ENCODE results near the gene SPP2. TPM values are rescaled to one million over a fixed set of nuclear protein-coding genes. Genes with fewer than 3 reads are reported as not detected.

Gene SPP2
- total RNA-seq (2011; cell fraction: chromatin; rRNA removed; ENCODE audit: low replicate concordance), result not detected in 2 replicates
- total RNA-seq (2011; cell fraction: nucleolus; rRNA removed), result not detected in 2 replicates
- total RNA-seq (2011; cell fraction: nucleoplasm; rRNA removed), result not detected in 2 replicates
- total RNA-seq (2014; rRNA removed), result not detected in 2 replicates
- not detected in 2 replicates for total RNA-seq (2014; rRNA removed; fragmentation: Illumina TruSeq; extraction: Trizol)
- not detected in 2 replicates for total RNA-seq (2015; rRNA removed; fragmentation: Illumina TruSeq; extraction: Trizol)
- total RNA-seq (2021), result not detected in 2 replicates
- not detected in 2 replicates for polyA plus RNA-seq (2011; rRNA removed)
- polyA plus RNA-seq (2011; cell fraction: cytosol; rRNA removed), result not detected in 2 replicates
- not detected in 2 replicates for polyA plus RNA-seq (2011; cell fraction: nucleus; rRNA removed)
- polyA plus RNA-seq (2012), result not detected in 2 replicates
- polyA plus RNA-seq (2014; fragmentation: Illumina TruSeq; extraction: Trizol), result not detected in 2 replicates
- polyA plus RNA-seq (2014; fragmentation: Nextera tagmentation; extraction: Ambion mirVana), result not detected
- not detected in 2 replicates for polyA plus RNA-seq (2014; rRNA removed)
- polyA minus RNA-seq (2011; rRNA and poly(A)+ RNA removed), result not detected in 2 replicates
- not detected in 2 replicates for polyA minus RNA-seq (2011; cell fraction: cytosol; rRNA and poly(A)+ RNA removed)
- not detected in 2 replicates for polyA minus RNA-seq (2011; cell fraction: nucleus; rRNA and poly(A)+ RNA removed)
- not detected for Bru-seq, nascent RNA
- not detected for BruChase-seq, experiment 1, labeled RNA remaining after a 2-hour chase
- BruChase-seq, experiment 2, labeled RNA remaining after a 6-hour chase, result percentile 4 among the genes with signal in this experiment
- long read RNA-seq, experiment 1, result 0 reads
- long read RNA-seq, experiment 2, result 0 reads
- long read RNA-seq, experiment 3, result 0 reads

- intact Hi-C loops (cut with micrococcal nuclease) (no loop called here), in situ Hi-C loops (cut with MboI) (no loop called here)
- Histone ChIP-seq H3K4me2 (ENCODE audit: insufficient read depth, low read length) (no peak within 1 kb of the TSS), H3K79me2 (ENCODE audit: control insufficient read depth, insufficient read depth, low read length) (no peaks in the 10 kb centered on the region), H3K9me1 (ENCODE audit: control insufficient read depth, insufficient read depth, low read length) (no peaks in the 10 kb centered on the region), H3K9ac (ENCODE audit: insufficient read depth in 1 of 2, low read depth in 2 of 2, low read length in 2 of 2) (no peak within 1 kb of the TSS), H3K27me3 (ENCODE audit: control insufficient read depth in 2 of 2, insufficient read depth in 2 of 2, low read length in 2 of 2) (no peaks in the 10 kb centered on the region; a peak in 1 of 5 replicates), H3K36me3 (ENCODE audit: control insufficient read depth, insufficient read depth, low read length) (no peaks in the 10 kb centered on the region), H3K4me1 (replicated peaks in 1 of 2; ENCODE audit: control insufficient read depth in 2 of 2, insufficient read depth in 2 of 2, low read length in 2 of 2) (no peaks in the 10 kb centered on the region), H3K4me3 (no peak within 1 kb of the TSS), H3K9me3 (replicated peaks; ENCODE audit: control insufficient read depth, insufficient read depth, low read depth, low read length) (no peaks in the 10 kb centered on the region), H4K20me1 (replicated peaks; ENCODE audit: control insufficient read depth, insufficient read depth, low read length) (no peaks in the 10 kb centered on the region), H2AFZ (ENCODE audit: low read depth, low read length) (no peak within 1 kb of the TSS), H3K27ac (ENCODE audit: extremely low read depth, low read depth, low read length) (no peak within 1 kb of the TSS)
- ATAC-seq, result no peak
- no peak for FAIRE-seq
- BruUV-seq (replicated peaks), result no TSS peak
- POLR2A ChIA-PET, result interaction anchor here (0.5 kb wide), 1 partner anchor 578 kb away, joined by 3 read pairs; no protein-coding TSS in a partner anchor
- TF ChIP-seq BRD4 (IDR thresholded peaks at IDR 0.05) (no peak), FOXJ2 (tag; IDR thresholded peaks at IDR 0.05) (no peak), ZEB2 (IDR thresholded peaks at IDR 0.05) (no peak), ETV6 (IDR thresholded peaks at IDR 0.05; ENCODE audit: borderline replicate concordance in 1 of 2, low read depth in 2 of 2, low read length in 1 of 2) (no peak), ETV6 (CRISPR knock-in tag; IDR thresholded peaks at IDR 0.05; ENCODE audit: borderline replicate concordance) (no peak)
- DNase-seq (ENCODE audit: extremely low read depth in 1 of 4, low spot score in 3 of 4), result no peak
- 1% methylated on average over 9 of the region's 9 CpGs for WGBS (ENCODE audit: insufficient coverage, low coverage, missing lambda C conversion rate)
- CTCF ChIA-PET (ENCODE audit: low intra/inter-chr PET ratio), result no interaction called here
Observed at GRCh38 chr2:234050455-234051135, at the start of gene SPP2. SPP2 (plus strand) TSS chr2:234050702; CDS start chr2:234050787, 85 bp downstream.

Data from K562 (cell line).